IMR-90 (cell line): ENCODE data around the gene KCNN3. TPM values are rescaled to one million over a fixed set of nuclear protein-coding genes. Genes with fewer than 3 reads are reported as not detected.

ENCODE experiments used
- ATAC-seq: fragments of 200-7000 bp; cut with Tn5 transposase; 2 replicates; pipeline ENCODE4 v1.9.1; 2020; ENCODE audit warnings: low read depth, mild to moderate bottlenecking, moderate library complexity
- BruUV-seq: library from RNA; stranded (reverse); fragments of 400-500 nt; replicated peaks from 2 replicates; lab custom pipeline; 2021; lab: Mats Ljungman, UMichigan
- CTCF ChIA-PET: fragments of 300-600 bp; formaldehyde crosslinking; extraction: SDS; loops from one replicate; lab custom pipeline; 2021; ENCODE audit warnings: antibody characterized with exemption; lab: Yijun Ruan, JAX
- POLR2A ChIA-PET: fragments of 300-600 bp; sonication (Branson Sonifier 250); formaldehyde crosslinking; loops from one replicate; lab custom pipeline; 2022; ENCODE audit warnings: antibody characterized with exemption; ENCODE audit not compliant: unreplicated experiment; lab: Charles Lee
- DNase-seq: peaks from one replicate; pipeline ENCODE4 v3.0.0; 2013
- H2AFZ ChIP-seq: replicated peaks from 2 replicates; pipeline ENCODE3; 2013; ENCODE audit warnings: low read length, mild to moderate bottlenecking; ENCODE audit not compliant: poor library complexity
- H2AK5ac ChIP-seq: 2 replicates; pipeline ENCODE4 v1.6.1; 2013; ENCODE audit warnings: low read depth, low read length, inconsistent platforms
- H2AK9ac ChIP-seq: replicated peaks from 2 replicates; pipeline ENCODE3; 2013; ENCODE audit warnings: mild to moderate bottlenecking, low read depth, low read length, moderate library complexity; ENCODE audit not compliant: poor library complexity
- H2BK120ac ChIP-seq: 2 replicates; pipeline ENCODE4 v1.6.1; 2013; ENCODE audit warnings: low read depth, low read length, inconsistent platforms
- H2BK15ac ChIP-seq: 3 replicates; pipeline ENCODE4 v1.6.1; 2013; ENCODE audit warnings: low read depth, low read length, inconsistent platforms
- H2BK20ac ChIP-seq: 2 replicates; pipeline ENCODE4 v1.6.1; 2013; ENCODE audit warnings: low read depth, mild to moderate bottlenecking, inconsistent platforms, low read length, moderate library complexity
- H2BK5ac ChIP-seq: 2 replicates; pipeline ENCODE4 v1.6.1; 2013; ENCODE audit warnings: mild to moderate bottlenecking, low read depth, low read length, inconsistent platforms; ENCODE audit not compliant: poor library complexity, severe bottlenecking
- H3K14ac ChIP-seq: replicated peaks from 2 replicates; pipeline ENCODE4 v1.6.1; 2013; ENCODE audit warnings: low read depth, low read length, inconsistent platforms
- H3K18ac ChIP-seq: 2 replicates; pipeline ENCODE4 v1.6.1; 2013; ENCODE audit warnings: low read depth, low read length, control low read depth
- H3K23ac ChIP-seq: 2 replicates; pipeline ENCODE4 v1.6.1; 2013; ENCODE audit warnings: low read depth, low read length, inconsistent platforms
- H3K27ac ChIP-seq: 2 replicates; pipeline ENCODE4 v1.5.1; 2013; ENCODE audit warnings: mild to moderate bottlenecking, control low read depth, low read length; ENCODE audit not compliant: insufficient read depth
- H3K27me3 ChIP-seq: 2 replicates; pipeline ENCODE4 v1.6.1; 2013; ENCODE audit warnings: low read length; ENCODE audit not compliant: control insufficient read depth, insufficient read depth
- H3K36me3 ChIP-seq: 2 replicates; pipeline ENCODE4 v1.6.1; 2013; ENCODE audit warnings: low read length, mixed read lengths; ENCODE audit not compliant: control insufficient read depth, insufficient read depth
- H3K4ac ChIP-seq: 2 replicates; pipeline ENCODE4 v1.6.1; 2013; ENCODE audit warnings: low read depth, low read length, inconsistent platforms
- H3K4me1 ChIP-seq: 2 replicates; pipeline ENCODE4 v1.6.1; 2013; ENCODE audit warnings: low read length, mixed read lengths; ENCODE audit not compliant: control insufficient read depth, insufficient read depth
- H3K4me2 ChIP-seq: 2 replicates; pipeline ENCODE4 v1.6.1; 2013; ENCODE audit warnings: low read depth, mild to moderate bottlenecking, control low read depth, low read length, moderate library complexity
- H3K4me3 ChIP-seq: 2 replicates; pipeline ENCODE4 v1.5.1; 2013; ENCODE audit warnings: low read depth, mild to moderate bottlenecking, control low read depth, low read length, moderate library complexity; ENCODE audit not compliant: insufficient read depth
- H3K56ac ChIP-seq: 2 replicates; pipeline ENCODE4 v1.6.1; 2013; ENCODE audit warnings: low read length, inconsistent platforms; ENCODE audit not compliant: insufficient read depth; ENCODE audit errors: extremely low read depth
- H3K79me1 ChIP-seq, 2 experiments: 2 replicates each; pipeline ENCODE4 v1.6.1; 2013; ENCODE audit warnings: low read length in 2 of 2, inconsistent platforms in 1 of 2, low read depth in 1 of 2
- H3K9ac ChIP-seq: 2 replicates; pipeline ENCODE4 v1.6.1; 2013; ENCODE audit warnings: low read depth, low read length, control low read depth
- H3K9me1 ChIP-seq: 2 replicates; pipeline ENCODE4 v1.6.1; 2013; ENCODE audit warnings: low read length, inconsistent platforms; ENCODE audit not compliant: insufficient read depth
- H3K9me3 ChIP-seq: 2 replicates; pipeline ENCODE4 v1.6.1; 2013; ENCODE audit warnings: low read length; ENCODE audit not compliant: control insufficient read depth, insufficient read depth
- H4K20me1 ChIP-seq: 2 replicates; pipeline ENCODE4 v1.6.1; 2013; ENCODE audit warnings: low read length, inconsistent platforms; ENCODE audit not compliant: insufficient read depth
- H4K5ac ChIP-seq: 2 replicates; pipeline ENCODE4 v1.6.1; 2013; ENCODE audit warnings: mild to moderate bottlenecking, low read depth, low read length, control low read depth
- H4K8ac ChIP-seq, 2 experiments: 2 replicates each; pipeline ENCODE4 v1.6.1; 2013; ENCODE audit warnings: low read depth in 2 of 2, low read length in 2 of 2, control low read depth in 1 of 2, inconsistent platforms in 1 of 2
- H4K91ac ChIP-seq: 2 replicates; pipeline ENCODE4 v1.6.1; 2013; ENCODE audit warnings: low read depth, low read length, inconsistent platforms; ENCODE audit not compliant: insufficient read depth
- BHLHE40 ChIP-seq: fragments of 150-350 bp; IDR thresholded peaks from 2 replicates; pipeline ENCODE4 v1.6.1; 2016; ENCODE audit warnings: mild to moderate bottlenecking, low read depth, low read length
- CHD1 ChIP-seq: IDR thresholded peaks from 2 replicates; pipeline ENCODE4 v1.6.1; 2012; ENCODE audit warnings: low read depth, low read length, improper control_type of control experiment
- ELK1 ChIP-seq: fragments of 150-350 bp; IDR thresholded peaks from 2 replicates; pipeline ENCODE4 v1.6.1; 2016; ENCODE audit warnings: low read depth, mild to moderate bottlenecking, low read length, moderate library complexity, borderline replicate concordance
- FOS ChIP-seq: fragments of 150-350 bp; IDR thresholded peaks from 2 replicates; pipeline ENCODE4 v1.6.1; 2016; ENCODE audit warnings: low read depth, low read length
- MAFK ChIP-seq: IDR thresholded peaks from 2 replicates; pipeline ENCODE4 v1.6.1; 2012; ENCODE audit warnings: low read depth, low read length, improper control_type of control experiment
- MAZ ChIP-seq: IDR thresholded peaks from 2 replicates; pipeline ENCODE4 v1.6.1; 2012; ENCODE audit warnings: low read depth, mild to moderate bottlenecking, low read length, improper control_type of control experiment, moderate library complexity, borderline replicate concordance
- MXI1 ChIP-seq: IDR thresholded peaks from 2 replicates; pipeline ENCODE4 v1.6.1; 2012; ENCODE audit warnings: low read depth, mild to moderate bottlenecking, low read length, moderate library complexity, borderline replicate concordance
- NFE2L2 ChIP-seq: fragments of 150-350 bp; IDR thresholded peaks from 2 replicates; pipeline ENCODE4 v1.6.1; 2016; ENCODE audit warnings: low read depth, mild to moderate bottlenecking, low read length
- RAD21 ChIP-seq: IDR thresholded peaks from 2 replicates; pipeline ENCODE4 v1.6.1; 2012; ENCODE audit warnings: low read length, improper control_type of control experiment
- WGBS, 2 experiments: methylation state at CpG; one replicate each; pipeline versions ENCODE4 v1.1.5 to v1.1.7; 2013; ENCODE audit warnings: missing lambda C conversion rate in 2 of 2; ENCODE audit not compliant: insufficient read length in 1 of 2; ENCODE audit errors: extremely low coverage in 2 of 2; 5-methylcytosine and 5-hydroxymethylcytosine counted together
- dilution Hi-C: fragments of 300-500 bp; cut with HindIII; formaldehyde crosslinking; loops from one replicate; pipeline ENCODE4 v1.14.3; 2018; ENCODE audit warnings: low sequenced_read_pairs; ENCODE audit not compliant: unreplicated experiment
- in situ Hi-C: fragments of 300-500 bp; cut with MboI; formaldehyde crosslinking; loops from 3 replicates; pipeline ENCODE4 v1.14.3; 2019; ENCODE audit warnings: low sequenced_read_pairs, inconsistent platforms, mixed read lengths
- intact Hi-C: fragments of 100-400 bp; cut with micrococcal nuclease; formaldehyde crosslinking; loops from 2 replicates; pipeline ENCODE4 v1.10.0; 2022
- polyA plus RNA-seq, 3 experiments: library from polyadenylated mRNA; depleted of rRNA; stranded (reverse); fragments of >200 nt; gene quantifications; 2 replicates each; pipeline ENCODE4 v1.2.3, GENCODE V29; 2012; ENCODE audit warnings: low replicate concordance in 1 of 3
- total RNA-seq: library from RNA; depleted of rRNA; stranded (reverse); fragments of >200 nt; gene quantifications from 2 replicates; pipeline ENCODE4 v1.2.3, GENCODE V29; 2012

Gene KCNN3
- total and polyA plus RNA-seq, 2 of the 4 experiments (the other 2 are of a cell fraction): 0.02 TPM; not detected in 1

- Histone ChIP-seq H2AFZ (no peak overlapping the region), H2BK15ac (no peak overlapping the region), H2BK120ac (no peak overlapping the region), H3K79me1 (no peaks in the 10 kb centered on the region), H3K27ac (no peak overlapping the region), H3K4me1 (no peaks in the 10 kb centered on the region), H2BK5ac (no peak overlapping the region), H3K36me3 (no peaks in the 10 kb centered on the region), H3K27me3 (peaks cover 76% of the 10 kb centered on the region), H4K91ac (no peak overlapping the region), H2BK20ac (no peak overlapping the region), H4K8ac (no peak overlapping the region), H2AK5ac (no peak overlapping the region), H3K14ac (no peak overlapping the region), H2AK9ac (no peak overlapping the region), H3K4ac (no peak overlapping the region), H4K20me1 (no peaks in the 10 kb centered on the region), H3K23ac (no peak overlapping the region; the same call in 1 of the 2 replicates), H3K18ac (no peak overlapping the region), H3K56ac (no peak overlapping the region), H3K9me3 (no peaks in the 10 kb centered on the region), H3K4me2 (no peak overlapping the region), H3K9me1 (no peaks in the 10 kb centered on the region), H3K9ac (no peak overlapping the region), H4K5ac (no peak overlapping the region), H3K4me3 (no peak overlapping the region)
- no TSS peak for BruUV-seq
- no peak for TF ChIP-seq MAFK
- no peak for TF ChIP-seq RAD21
- no peak for TF ChIP-seq NFE2L2
- no peak for TF ChIP-seq MAZ
- no peak for TF ChIP-seq ELK1
- no peak for TF ChIP-seq MXI1
- TF ChIP-seq FOS: no peak
- TF ChIP-seq BHLHE40: no peak
- TF ChIP-seq CHD1: no peak
- in situ Hi-C loops (no loop called here), intact Hi-C loops (no loop called here), dilution Hi-C loops (no loop called here)
- no peak for ATAC-seq
- CTCF ChIA-PET: interaction anchor here (0.5 kb wide), 1 partner anchor 255 kb away, joined by 3 read pairs; no protein-coding TSS in a partner anchor
- POLR2A ChIA-PET: no interaction called here
- WGBS, 2 experiments: no CpG with 5 or more reads among the region's 3 CpGs
- no peak for DNase-seq
Observed at GRCh38 chr1:154812877-154813276, 57.2 kb downstream of the KCNN3 start.
